Neutrophil (primary cell): ENCODE results near the gene ACY1.

ENCODE experiments used
- H3K27ac ChIP-seq: fragments of 200-600 bp; sonication (generic); 2 replicates; pipeline ENCODE4 v1.5.1; 2016; ENCODE audit warnings: mild to moderate bottlenecking, moderate library complexity
- H3K27me3 ChIP-seq: fragments of 200-600 bp; sonication (generic); 2 replicates; pipeline ENCODE4 v1.6.0; 2016; ENCODE audit warnings: mild to moderate bottlenecking
- H3K36me3 ChIP-seq: fragments of 200-600 bp; sonication (generic); 2 replicates; pipeline ENCODE4 v1.5.1; 2017
- H3K4me1 ChIP-seq, 2 experiments: fragments of 200-600 bp in 1 of 2; sonication (generic) in 1 of 2; 1 replicate in 1 of 2; 2 replicates in 1 of 2; pipeline versions ENCODE4 v1.5.1 to v1.6.1; 2013 to 2016; ENCODE audit warnings: low read depth in 1 of 2, low read length in 1 of 2, mild to moderate bottlenecking in 1 of 2, moderate library complexity in 1 of 2; ENCODE audit not compliant: control insufficient read depth in 1 of 2, insufficient read depth in 1 of 2
- H3K4me3 ChIP-seq, 2 experiments: fragments of 200-600 bp in 1 of 2; sonication (generic) in 1 of 2; 1 replicate in 1 of 2; 2 replicates in 1 of 2; pipeline ENCODE4 v1.5.1; 2013 to 2016; ENCODE audit warnings: low read depth in 1 of 2, low read length in 1 of 2, mild to moderate bottlenecking in 1 of 2, moderate library complexity in 1 of 2
- H3K9me3 ChIP-seq: fragments of 200-600 bp; sonication (generic); 2 replicates; pipeline ENCODE4 v1.5.1; 2016
- TF ChIP-seq, protein P1 (sequence below): fragments of 200-600 bp; sonication (generic); IDR thresholded peaks from 2 replicates; pipeline ENCODE4 v1.5.1; 2016; ENCODE audit warnings: antibody characterized with exemption

Gene ACY1

GRCh38 chr3:52020796-52021195 is 37.5 kb downstream of the ACY1 start:
- TF ChIP-seq, protein P1, sequence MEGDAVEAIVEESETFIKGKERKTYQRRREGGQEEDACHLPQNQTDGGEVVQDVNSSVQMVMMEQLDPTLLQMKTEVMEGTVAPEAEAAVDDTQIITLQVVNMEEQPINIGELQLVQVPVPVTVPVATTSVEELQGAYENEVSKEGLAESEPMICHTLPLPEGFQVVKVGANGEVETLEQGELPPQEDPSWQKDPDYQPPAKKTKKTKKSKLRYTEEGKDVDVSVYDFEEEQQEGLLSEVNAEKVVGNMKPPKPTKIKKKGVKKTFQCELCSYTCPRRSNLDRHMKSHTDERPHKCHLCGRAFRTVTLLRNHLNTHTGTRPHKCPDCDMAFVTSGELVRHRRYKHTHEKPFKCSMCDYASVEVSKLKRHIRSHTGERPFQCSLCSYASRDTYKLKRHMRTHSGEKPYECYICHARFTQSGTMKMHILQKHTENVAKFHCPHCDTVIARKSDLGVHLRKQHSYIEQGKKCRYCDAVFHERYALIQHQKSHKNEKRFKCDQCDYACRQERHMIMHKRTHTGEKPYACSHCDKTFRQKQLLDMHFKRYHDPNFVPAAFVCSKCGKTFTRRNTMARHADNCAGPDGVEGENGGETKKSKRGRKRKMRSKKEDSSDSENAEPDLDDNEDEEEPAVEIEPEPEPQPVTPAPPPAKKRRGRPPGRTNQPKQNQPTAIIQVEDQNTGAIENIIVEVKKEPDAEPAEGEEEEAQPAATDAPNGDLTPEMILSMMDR = no peak
- no peaks in the 10 kb centered on the region for H3K27me3 ChIP-seq
- H3K4me3 ChIP-seq = no peak overlapping the region
- no peaks in the 10 kb centered on the region for H3K9me3 ChIP-seq
- H3K36me3 ChIP-seq = no peaks in the 10 kb centered on the region
- H3K27ac ChIP-seq = no peak overlapping the region
- H3K4me1 ChIP-seq = no peaks in the 10 kb centered on the region

DNA sequence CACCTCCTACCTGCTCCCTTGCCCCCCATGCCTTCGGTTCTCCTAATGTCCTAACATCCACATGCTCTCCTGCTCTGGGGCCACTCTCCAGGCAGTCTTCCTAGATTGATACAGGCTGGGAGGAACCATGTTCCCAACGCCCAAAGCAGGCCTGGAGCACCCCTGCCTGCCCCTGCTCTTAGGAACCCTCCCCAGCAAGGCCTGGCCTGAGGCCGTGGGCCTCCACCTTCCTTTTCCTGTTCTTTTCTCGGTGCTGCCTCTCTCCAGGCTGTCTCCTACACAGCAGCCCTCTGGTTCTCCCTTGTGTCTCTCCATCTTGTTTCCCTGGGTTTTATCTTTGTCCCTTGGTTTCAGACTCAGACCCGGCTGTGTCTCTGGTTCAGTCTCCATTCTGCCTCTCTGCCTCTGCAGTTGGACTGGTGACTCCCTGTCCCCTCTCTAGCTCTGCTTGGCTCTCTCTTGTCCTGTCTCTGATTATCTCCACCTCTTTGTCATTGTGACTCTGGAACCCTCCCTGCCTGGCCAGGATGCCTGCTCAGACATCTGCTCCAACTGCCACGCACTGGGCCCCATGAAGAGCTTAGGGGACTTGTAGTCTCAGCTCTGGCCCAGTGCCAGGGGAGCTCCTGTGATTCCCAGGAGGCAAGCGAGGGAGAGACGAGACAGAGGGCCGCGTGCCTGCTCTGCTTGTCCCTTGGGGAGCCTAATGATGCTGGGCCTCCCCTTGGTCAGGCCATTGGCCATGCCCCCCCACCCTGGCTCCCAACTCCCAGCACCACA is 38.3 kb downstream of the ACY1 start:
- no peaks in the 10 kb centered on the region for H3K36me3 ChIP-seq
- H3K9me3 ChIP-seq = no peaks in the 10 kb centered on the region
- H3K27me3 ChIP-seq = no peaks in the 10 kb centered on the region
- no peaks in the 10 kb centered on the region for H3K4me1 ChIP-seq
- H3K27ac ChIP-seq = no peak overlapping the region
- no peak overlapping the region for H3K4me3 ChIP-seq
- TF ChIP-seq, protein P1 = no peak

DNA sequence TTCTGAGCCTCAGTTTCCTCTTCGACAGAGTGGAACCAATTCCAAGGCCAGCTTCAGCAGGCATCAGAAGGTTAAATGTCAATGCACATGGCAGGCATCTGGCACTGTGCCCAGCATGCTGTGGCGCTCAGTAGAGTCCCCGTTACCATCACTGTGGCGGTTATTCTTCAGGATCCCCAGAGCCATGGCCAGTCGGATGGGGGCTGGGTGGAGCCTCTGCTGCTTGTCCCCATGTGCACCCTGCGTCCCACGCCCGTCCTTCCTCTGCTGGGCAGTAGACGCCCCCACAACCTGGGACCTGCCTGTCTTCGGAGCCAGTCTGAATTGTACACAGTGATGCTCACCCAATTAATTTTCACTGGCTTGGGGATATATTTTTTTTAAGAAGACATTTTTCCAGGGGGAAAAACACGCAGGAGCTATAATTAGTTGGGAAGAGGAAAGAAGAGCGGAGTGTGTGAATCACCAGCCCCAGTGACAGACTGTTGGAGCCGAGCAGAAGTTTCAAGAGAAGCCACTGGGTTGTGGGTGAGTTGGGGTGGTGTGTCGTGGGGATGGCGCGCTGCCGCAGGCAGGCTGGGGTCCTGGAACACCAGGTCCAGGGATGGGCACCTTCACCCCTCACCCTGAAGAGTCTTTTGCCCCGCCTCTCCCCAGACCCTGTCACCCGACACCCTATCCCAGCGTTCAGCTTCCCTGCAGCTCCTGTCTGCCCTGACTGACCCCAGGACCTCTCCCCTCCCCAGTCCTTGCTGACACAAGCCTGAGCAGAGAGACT is 39.2 kb downstream of the ACY1 start:
- Histone ChIP-seq H3K4me3 (no peak overlapping the region), H3K27me3 (no peaks in the 10 kb centered on the region), H3K9me3 (no peaks in the 10 kb centered on the region), H3K4me1 (no peaks in the 10 kb centered on the region), H3K27ac (no peak overlapping the region), H3K36me3 (no peaks in the 10 kb centered on the region)
- TF ChIP-seq, protein P1 = no peak

GRCh38 chr3:52023101-52023770 is 39.9 kb downstream of the ACY1 start:
- no peaks in the 10 kb centered on the region for H3K4me1 ChIP-seq
- H3K27ac ChIP-seq = no peak overlapping the region
- no peak overlapping the region for H3K4me3 ChIP-seq
- no peaks in the 10 kb centered on the region for H3K27me3 ChIP-seq
- TF ChIP-seq, protein P1 = no peak
- H3K36me3 ChIP-seq = no peaks in the 10 kb centered on the region
- no peaks in the 10 kb centered on the region for H3K9me3 ChIP-seq

DNA sequence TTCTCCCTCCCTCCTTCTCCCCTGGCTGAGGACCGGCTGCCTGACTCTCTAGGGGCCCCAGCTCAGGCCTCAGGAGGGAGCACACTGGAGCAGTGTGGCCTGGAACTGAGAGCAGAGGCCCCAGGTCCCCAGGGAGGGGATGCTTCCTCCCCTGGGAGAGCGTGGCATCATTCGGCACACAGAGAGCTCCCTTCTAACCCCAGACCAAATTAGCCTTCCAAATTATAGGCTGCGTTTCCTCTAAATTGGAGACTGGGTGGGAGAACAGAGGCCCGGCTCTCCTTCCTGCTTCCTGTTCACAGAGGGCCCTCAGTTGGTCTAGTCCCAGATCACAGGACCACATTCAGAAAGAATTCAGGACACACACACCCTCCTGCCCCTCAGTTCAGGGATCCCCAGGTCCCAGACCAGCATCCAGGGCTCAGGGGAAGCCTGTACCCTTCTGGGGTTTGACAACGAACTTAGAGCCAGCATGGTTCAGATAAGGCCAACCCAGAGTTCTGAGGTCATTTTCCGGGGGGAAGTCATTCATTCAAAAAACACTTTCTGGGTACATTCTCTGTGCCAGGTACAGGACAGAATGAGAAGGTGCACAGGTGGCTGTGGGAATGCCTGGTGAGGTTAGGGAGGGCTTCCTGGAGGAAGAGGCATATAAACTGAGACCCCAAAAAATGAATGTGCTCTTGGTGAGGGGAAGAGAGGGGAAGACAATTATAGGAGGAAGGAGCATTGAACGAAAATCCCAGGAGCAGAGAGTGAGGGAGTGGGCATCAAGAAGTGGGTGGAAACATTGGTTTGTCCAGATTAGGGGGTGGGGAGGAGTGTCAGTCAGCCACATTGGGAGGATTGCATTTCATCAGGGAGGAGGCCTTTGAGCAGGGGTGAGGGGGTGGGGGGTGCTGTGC is 40.8 kb downstream of the ACY1 start:
- Histone ChIP-seq H3K27me3 (no peaks in the 10 kb centered on the region), H3K9me3 (no peaks in the 10 kb centered on the region), H3K27ac (no peak overlapping the region), H3K4me3 (no peak overlapping the region), H3K4me1 (no peaks in the 10 kb centered on the region), H3K36me3 (no peaks in the 10 kb centered on the region)
- TF ChIP-seq, protein P1 = no peak
